ENCODE data around the gene NF2. TPM values are rescaled to one million over a fixed set of nuclear protein-coding genes. Genes with fewer than 3 reads are reported as not detected.

Gene NF2
- total RNA-seq, 4 donors from 2014 or later, result 32.4 to 36.8 (median 34.4) TPM

- Histone ChIP-seq H3K9me3 (no peaks in the 10 kb centered on the region), H3K4me1 (no peaks in the 10 kb centered on the region), H3K4me3 (no peak overlapping the region), H3K27ac (no peak overlapping the region), H3K27me3 (no peaks in the 10 kb centered on the region), H3K36me3 (peaks cover 48% of the 10 kb centered on the region)
- no peak for DNase-seq (ENCODE audit: low spot score in 2 of 2)
- TF ChIP-seq POLR2AphosphoS5 (IDR thresholded peaks at IDR 0.05), result no peak
- 66% methylated on average over 8 of the region's 8 CpGs for WGBS
These were observed 37.7 kb downstream of the NF2 start for GRCh38 chr22:29641042-29641699.

GRCh38 chr22:29641700-29642330 is 38.4 kb downstream of the NF2 start:
- peaks cover 48% of the 10 kb centered on the region for H3K36me3 ChIP-seq
- no peaks in the 10 kb centered on the region for H3K27me3 ChIP-seq
- H3K27ac ChIP-seq, result no peak overlapping the region
- 82% methylated on average over 10 of the region's 10 CpGs for WGBS
- no peak for TF ChIP-seq EP300 (IDR thresholded peaks at IDR 0.05)
- TF ChIP-seq CTCF (IDR thresholded peaks at IDR 0.05), result no peak
- TF ChIP-seq POLR2A (IDR thresholded peaks at IDR 0.05), result no peak
- TF ChIP-seq POLR2AphosphoS5 (IDR thresholded peaks at IDR 0.05), result no peak
- H3K9me3 ChIP-seq, result no peaks in the 10 kb centered on the region
- H3K4me1 ChIP-seq, result no peaks in the 10 kb centered on the region
- no peak for DNase-seq (ENCODE audit: low spot score in 2 of 2)
- H3K4me3 ChIP-seq, result no peak overlapping the region

GRCh38 chr22:29642694-29643093 is 39.3 kb downstream of the NF2 start:
- Histone ChIP-seq H3K36me3 (peaks cover 45% of the 10 kb centered on the region), H3K9me3 (no peaks in the 10 kb centered on the region), H3K27me3 (no peaks in the 10 kb centered on the region), H3K4me3 (no peak overlapping the region), H3K4me1 (no peaks in the 10 kb centered on the region), H3K27ac (no peak overlapping the region)
- no peak for DNase-seq (ENCODE audit: low spot score in 2 of 2)
- WGBS, result 92% methylated on average over 4 of the region's 4 CpGs
- no peak for TF ChIP-seq EP300 (IDR thresholded peaks at IDR 0.05)
- TF ChIP-seq CTCF (IDR thresholded peaks at IDR 0.05), result no peak
- no peak for TF ChIP-seq POLR2A (IDR thresholded peaks at IDR 0.05)
- TF ChIP-seq POLR2AphosphoS5 (IDR thresholded peaks at IDR 0.05), result no peak

- H3K27ac ChIP-seq, result no peak overlapping the region
- DNase-seq (ENCODE audit: low spot score in 2 of 2), result no peak
- no peaks in the 10 kb centered on the region for H3K27me3 ChIP-seq
- peaks cover 10% of the 10 kb centered on the region for H3K36me3 ChIP-seq
- H3K4me3 ChIP-seq, result no peak overlapping the region
- WGBS, result 73% methylated on average over 6 of the region's 6 CpGs
- no peaks in the 10 kb centered on the region for H3K9me3 ChIP-seq
- TF ChIP-seq CTCF (IDR thresholded peaks at IDR 0.05) (no peak), EP300 (IDR thresholded peaks at IDR 0.05) (no peak), POLR2A (IDR thresholded peaks at IDR 0.05) (no peak), POLR2AphosphoS5 (IDR thresholded peaks at IDR 0.05) (no peak)
- no peaks in the 10 kb centered on the region for H3K4me1 ChIP-seq
These were observed 44.7 kb downstream of the NF2 start for GRCh38 chr22:29647954-29648737.

- Histone ChIP-seq H3K27me3 (no peaks in the 10 kb centered on the region), H3K4me3 (no peak overlapping the region), H3K27ac (no peak overlapping the region), H3K4me1 (no peaks in the 10 kb centered on the region), H3K36me3 (peaks cover 11% of the 10 kb centered on the region), H3K9me3 (no peaks in the 10 kb centered on the region)
- WGBS, result 85% methylated on average over 5 of the region's 5 CpGs
- no peak for TF ChIP-seq CTCF (IDR thresholded peaks at IDR 0.05)
- TF ChIP-seq EP300 (IDR thresholded peaks at IDR 0.05), result no peak
- no peak for DNase-seq (ENCODE audit: low spot score in 2 of 2)
These were observed 46.9 kb downstream of the NF2 start for GRCh38 chr22:29650370-29650769.
